GM21723 (cell line): ENCODE results near the gene CCDC178.
"Not testable (repeated sequence)": the region's sequence is repeated elsewhere in the genome, so short reads cannot be mapped to it uniquely, and the experiment has no call there.

Experiments
- ATAC-seq: cut with Tn5 transposase; IDR thresholded peaks from one replicate; pipeline ENCODE4 v1.9.1; 2021; ENCODE audit warnings: mild to moderate bottlenecking, moderate library complexity; ENCODE audit not compliant: unreplicated experiment

The CCDC178 gene

DNA sequence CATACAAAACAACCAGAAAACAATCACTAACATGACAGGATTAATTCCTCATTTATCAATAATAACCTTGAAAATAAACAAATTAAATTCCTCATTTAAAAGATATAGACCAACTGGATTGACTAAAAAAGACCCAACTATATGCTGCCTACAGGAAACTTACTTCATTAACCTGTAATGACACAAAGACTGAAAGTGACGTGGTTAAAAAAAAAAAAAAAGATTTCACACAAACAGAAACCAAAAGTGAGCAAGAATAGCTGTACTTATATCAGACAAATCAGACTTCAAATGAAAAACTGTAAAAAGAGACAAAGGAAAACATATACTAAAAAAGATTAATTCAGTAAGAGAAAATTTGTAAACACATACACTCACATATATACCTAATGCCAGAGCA is 201.2 kb downstream of the CCDC178 start:
- ATAC-seq, result peak; percentile 84

DNA sequence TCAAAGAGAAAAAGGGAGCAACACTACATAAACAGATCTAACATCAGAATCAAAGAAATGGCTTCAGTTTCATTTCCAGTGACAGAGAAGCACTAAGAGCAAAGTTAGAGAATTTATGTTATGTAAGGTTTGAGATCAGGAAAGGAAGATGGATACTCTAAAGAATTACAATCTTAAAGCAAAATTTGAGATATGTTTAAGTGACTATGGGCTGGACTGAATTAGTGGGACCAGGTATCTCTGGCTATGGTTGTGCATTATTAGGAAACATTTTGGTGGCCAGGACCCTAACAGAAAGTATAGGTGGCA is 208.2 kb downstream of the CCDC178 start:
- ATAC-seq, result no peak

DNA sequence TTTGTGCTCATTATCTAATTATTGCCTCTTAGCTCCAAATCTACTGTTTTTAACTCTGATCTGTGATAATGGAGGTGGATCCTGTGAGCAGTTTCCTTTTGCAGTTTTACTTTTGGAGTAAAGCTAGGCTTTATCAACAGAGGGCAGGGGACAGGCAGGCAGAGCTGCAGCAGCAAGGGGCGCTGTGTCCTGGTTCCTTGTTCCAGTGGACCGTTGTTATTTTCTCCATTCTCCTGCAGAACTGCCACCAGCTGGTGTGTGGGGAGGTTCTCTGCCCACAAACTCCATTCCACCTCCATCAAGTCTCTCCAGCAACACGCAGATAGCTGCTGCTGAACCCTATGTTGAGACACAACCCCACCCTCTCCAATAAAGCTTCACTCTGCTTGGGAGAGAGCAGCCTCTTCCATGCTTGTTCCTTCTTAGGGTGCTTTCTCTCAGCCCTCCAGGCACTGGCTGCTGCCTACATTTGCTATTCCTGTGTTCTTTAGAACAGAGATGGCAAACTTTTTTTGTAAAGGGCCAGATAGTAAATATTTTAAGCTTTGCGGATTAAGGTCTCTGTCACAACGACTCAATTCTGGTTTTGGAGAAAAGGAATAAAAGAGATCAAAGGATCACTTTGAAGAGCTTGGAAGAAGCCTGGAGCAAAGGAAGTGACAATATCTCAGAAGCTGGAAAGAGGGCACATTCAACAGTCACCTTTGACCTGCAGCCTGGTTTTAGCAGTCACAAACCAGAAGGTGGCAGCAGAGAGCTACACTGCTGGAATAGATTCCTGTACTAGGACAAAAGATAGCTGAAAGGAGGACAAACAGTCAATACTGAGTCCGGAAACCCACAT is 208.8 kb downstream of the CCDC178 start:
- peak; percentile 97 for ATAC-seq

DNA sequence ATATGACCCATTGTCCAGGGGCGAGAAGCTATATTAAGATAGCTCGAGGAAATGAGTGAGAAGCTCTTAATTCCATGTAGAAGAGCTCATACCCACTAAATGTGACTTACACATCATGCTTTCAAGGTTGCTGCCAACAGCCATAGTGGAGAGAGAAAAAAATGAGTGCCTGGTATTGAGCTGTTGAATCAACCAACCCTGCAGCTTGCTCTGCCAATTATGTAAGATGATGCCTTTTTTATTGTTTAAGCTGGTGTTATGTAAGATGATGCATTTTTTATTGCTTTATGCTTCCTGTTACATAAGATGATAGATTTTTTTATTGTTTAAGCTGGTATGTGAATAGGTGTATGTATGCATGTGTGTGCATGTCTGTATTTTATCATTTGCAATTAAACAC is 228.2 kb downstream of the CCDC178 start:
- ATAC-seq, result no peak

DNA sequence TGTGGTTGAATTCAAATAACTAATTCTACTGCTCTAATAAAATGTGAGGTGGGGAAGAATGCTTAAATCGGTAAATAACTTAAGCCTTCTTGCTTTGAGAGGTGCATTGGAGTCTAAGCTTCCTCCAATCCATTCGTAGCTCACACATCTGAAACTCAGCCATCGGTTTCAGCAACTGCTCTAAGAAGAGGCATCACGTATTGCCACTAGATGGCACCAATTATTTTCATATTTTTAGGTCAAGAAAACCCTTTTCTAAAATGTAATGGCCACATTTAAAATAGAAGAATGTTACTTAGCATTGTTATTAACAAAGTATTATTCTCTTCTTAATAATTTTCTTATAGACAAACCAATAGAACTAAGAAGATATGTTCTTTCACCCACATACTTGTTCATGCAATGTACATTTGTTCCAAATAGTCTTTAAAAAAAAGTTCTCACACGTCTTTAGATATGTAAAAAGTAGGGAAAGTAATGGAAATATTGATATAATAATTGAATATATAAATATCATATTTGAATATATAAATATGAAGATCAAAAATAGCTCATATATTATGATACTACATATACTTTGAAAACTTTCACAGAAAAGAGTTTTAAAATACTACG is 229.8 kb downstream of the CCDC178 start:
- no peak for ATAC-seq

DNA sequence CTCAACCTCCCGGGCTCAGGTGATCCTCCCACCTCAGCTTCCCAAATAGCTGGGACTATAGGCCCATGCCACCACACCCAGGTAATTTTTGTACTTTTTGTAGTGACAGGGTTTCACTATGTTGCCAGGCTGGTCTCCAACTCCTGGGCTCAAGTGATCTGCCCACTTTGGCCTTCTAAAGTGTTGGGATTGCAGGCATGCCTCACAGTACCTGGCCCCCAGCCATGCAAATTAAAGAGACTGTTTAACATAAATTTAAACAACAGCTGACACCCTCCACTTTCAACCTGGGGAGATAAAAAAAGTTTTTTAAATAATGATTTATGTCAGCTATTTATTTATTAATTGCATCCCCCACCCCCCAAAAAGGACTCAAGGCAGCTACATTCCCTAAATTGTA is 234.7 kb downstream of the CCDC178 start:
- ATAC-seq, result no peak

DNA sequence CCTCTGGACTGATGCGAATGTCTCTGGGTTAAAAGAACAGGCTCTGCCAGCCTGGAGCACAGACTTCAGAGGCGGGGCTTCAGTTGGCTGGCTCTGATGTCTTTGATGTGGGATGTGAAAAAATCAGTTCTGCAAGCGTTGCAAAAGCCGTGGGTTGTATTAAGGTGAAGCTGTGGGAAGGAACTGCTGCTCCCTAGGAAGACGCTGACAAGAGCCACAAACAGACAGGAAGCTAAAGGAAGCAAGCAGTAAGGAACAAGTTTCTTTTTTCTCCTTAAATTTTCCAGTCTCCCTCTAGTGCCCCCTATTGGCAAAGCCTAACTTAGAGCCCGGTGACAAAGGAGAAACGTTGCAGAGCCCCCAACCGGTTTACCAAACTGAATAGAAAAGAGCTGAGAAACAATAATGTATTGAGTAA is 239.0 kb downstream of the CCDC178 start:
- no peak for ATAC-seq

GRCh38 chr18:33195795-33196194 is 244.7 kb downstream of the CCDC178 start:
- no peak for ATAC-seq

DNA sequence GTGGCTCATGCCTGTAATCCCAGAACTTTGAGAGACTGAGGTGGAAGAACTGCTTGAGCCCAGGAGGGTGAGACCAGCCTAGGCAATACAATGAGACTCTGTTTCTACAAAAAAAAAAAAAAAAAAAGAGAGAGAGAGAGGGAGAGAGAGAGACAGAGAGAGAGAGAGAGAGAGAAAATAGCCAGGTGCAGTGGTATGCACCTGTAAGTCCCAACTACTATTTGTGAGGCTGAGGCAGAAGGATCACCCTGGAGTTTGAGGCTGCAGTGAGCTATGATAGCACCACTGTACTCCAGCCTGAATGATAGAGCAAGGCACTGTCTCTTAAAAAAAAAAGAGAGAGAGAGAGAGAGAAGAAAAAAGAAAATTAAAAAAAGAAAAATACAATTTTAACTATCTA is 245.7 kb downstream of the CCDC178 start:
- no peak for ATAC-seq

GRCh38 chr18:33184958-33185357 is 255.6 kb downstream of the CCDC178 start:
- ATAC-seq, result no peak

DNA sequence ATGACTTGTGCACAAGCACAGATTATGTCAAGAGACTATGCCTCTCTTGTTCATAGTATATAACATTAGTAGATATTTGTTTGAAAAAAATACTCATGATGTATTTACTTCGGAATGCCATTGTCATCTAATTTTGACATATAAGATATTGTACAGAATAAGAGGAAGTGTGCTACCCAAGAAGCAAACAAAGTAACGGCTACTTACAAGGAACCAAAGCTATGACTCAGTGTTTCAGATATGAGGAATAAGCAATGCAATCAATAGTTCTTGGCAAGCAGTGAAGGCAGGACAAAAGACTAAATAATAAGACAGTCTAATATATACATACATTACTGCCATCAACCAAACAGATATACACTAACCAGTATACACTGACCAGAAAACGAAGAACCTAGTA is 256.3 kb downstream of the CCDC178 start:
- ATAC-seq, result no peak

GRCh38 chr18:33183136-33183535 is 257.4 kb downstream of the CCDC178 start:
- no peak for ATAC-seq

GRCh38 chr18:33181016-33181415 is 259.5 kb downstream of the CCDC178 start:
- ATAC-seq, result no peak

DNA sequence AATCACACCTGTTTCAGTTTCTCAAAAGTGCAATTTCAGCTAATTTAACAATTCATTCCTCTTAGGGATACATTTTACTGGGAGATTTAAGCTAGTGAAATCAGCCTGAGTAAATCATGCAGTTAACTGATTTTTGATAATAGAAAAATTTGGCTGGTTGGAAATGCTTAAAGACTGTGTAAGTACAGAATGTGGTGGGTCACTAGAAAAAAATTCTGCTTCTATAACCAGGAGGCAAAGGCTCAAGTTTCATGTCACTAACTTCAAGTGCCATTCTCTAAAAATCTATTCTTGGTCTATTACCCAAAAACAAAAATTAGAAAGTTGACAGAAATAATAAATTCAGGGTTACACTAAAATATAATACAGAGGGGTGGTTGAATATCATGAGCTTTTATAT is 271.3 kb downstream of the CCDC178 start:
- no peak for ATAC-seq

DNA sequence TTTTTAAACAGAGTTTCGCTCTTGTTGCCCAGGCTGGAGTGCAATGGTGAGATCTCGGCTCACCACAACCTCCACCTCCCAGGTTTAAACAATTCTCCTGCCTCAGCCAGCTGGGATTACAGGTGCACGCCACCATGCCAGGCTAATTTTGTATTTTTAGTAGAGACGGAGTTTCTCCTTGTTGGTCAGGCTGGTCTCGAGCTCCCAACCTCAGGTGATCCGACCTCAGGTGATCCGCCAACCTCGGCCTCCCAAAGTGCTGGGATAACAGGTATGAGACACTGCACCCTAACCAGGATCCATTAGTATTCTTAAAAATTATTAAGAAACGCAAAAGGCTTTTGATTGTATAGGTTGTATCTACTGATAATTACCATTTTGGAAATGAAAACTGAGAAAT is 276.4 kb downstream of the CCDC178 start:
- ATAC-seq, result not testable (repeated sequence)

- ATAC-seq, result no peak
Observed at GRCh38 chr18:33161131-33161530, 279.4 kb downstream of the CCDC178 start.

DNA sequence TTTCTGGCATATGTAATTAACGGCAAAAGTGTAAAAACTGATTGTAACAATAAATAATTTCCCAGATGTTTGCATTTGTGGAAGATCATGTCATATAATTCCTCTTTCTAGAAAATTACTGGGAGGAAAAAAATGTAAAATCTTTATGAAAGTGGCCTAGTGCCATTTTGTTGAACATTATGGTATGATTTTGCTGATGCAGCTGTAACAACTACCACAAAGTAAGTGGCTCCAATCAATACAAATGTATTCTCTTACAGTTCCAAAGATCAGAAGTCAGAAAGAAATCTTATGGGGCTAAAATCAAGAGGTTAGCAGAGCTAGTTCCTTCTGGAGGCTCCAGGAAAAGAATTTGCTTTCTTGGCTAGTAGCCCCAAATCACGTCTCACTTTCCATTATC is 281.4 kb downstream of the CCDC178 start:
- ATAC-seq, result no peak

- no peak for ATAC-seq
Observed at GRCh38 chr18:33157893-33158292, 282.6 kb downstream of the CCDC178 start.

- no peak for ATAC-seq
Observed at GRCh38 chr18:33156906-33157470, 283.5 kb downstream of the CCDC178 start.

DNA sequence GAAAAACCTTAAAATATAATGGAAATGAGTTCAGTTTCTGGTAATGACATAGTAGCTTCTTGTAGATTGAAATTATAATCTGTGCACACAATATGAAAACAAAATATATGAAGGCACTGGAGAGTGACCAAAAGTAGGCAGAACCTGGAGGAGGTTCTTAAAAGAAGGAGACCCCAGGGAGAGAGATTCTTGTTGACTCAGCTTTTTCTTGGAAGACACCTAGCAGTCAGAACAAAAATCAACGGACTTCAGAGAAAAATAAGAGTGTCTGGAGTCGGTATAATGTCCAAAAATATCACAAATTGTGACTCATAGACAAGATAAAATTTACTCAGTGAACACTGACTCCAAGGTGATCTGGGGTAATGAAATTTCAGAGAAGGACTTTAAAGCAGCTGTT is 286.5 kb downstream of the CCDC178 start:
- ATAC-seq, result no peak

GRCh38 chr18:33152376-33152775 is 288.1 kb downstream of the CCDC178 start:
- no peak for ATAC-seq

- ATAC-seq, result not testable (repeated sequence)
Observed at GRCh38 chr18:33147811-33148210, 292.7 kb downstream of the CCDC178 start.
